Measurements from ENCODE around the gene PRKN. TPM values are rescaled to one million over a fixed set of nuclear protein-coding genes. Genes with fewer than 3 reads are reported as not detected.

Gene PRKN
- total RNA-seq, 1 experiment from 2014 or later, result not detected

GRCh38 chr6:161608771-161609170 is 1118.8 kb downstream of the PRKN start:
- no peak for DNase-seq (ENCODE audit: low read depth)

DNA sequence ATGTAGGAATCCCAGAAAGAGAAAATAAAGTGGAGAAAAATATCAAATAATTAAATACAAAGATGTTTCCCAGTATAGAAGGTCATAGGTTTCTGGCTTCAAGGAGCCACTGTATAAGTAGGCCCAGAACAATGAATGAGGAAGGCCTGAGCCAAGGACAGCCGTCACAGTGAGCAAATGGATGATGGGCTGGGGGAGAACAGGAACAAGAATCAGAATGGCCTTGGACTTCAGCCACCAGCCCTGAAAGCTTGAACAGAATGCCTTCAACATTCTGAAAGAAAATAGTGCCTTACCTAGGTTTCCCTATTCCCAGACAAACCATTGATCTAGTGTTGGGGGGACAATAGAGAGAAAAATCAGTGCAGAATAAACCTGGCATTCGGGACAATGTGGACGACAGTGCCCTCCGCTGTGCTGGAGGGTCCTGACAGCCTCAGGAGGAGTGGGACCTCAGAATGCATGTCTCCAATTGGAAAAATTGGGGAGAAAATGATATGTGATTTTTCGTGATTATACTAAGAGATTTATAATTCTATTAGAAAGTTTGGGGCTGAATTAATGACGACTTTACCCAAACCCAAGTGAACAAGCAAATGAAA is 1119.8 kb downstream of the PRKN start:
- no peak for DNase-seq (ENCODE audit: low read depth)

GRCh38 chr6:161602359-161602758 is 1125.2 kb downstream of the PRKN start:
- DNase-seq (ENCODE audit: low read depth), result no peak

GRCh38 chr6:161598896-161599295 is 1128.7 kb downstream of the PRKN start:
- no peak for DNase-seq (ENCODE audit: low read depth)

DNA sequence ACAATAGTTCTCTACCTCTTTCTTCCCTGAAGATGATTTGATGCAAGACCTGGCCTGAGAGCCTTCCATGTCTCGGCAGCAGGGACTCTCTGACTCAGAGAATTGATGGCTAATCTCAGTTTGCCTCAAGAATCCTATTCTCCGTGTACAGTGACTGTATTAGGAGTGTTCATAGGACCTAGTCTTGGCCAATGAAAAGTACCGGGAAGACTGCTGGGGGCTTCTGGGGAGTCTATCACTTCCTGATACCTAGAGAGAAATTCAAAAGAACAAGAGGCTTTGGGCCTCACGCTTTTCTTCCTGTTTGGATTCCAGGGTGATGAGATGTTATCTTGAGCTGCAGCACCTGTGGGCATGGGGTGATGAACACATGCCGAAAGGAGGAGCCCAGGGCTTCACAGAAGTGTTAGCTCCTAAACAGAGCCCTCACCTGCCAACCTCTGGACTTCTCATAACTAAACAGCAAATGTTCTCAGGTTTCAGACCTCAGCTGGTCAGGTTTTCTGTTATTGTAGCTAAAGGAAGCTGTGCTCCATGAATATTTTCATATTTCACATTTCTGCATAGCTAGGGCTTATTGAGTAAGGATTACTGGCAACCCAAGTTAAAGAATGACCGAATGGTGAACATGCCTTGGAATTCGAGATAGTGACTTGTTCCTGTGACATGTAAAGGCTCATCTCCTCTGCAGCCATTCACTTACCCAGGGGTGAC is 1130.6 kb downstream of the PRKN start:
- DNase-seq (ENCODE audit: low read depth), result no peak

GRCh38 chr6:161594412-161594811 is 1133.2 kb downstream of the PRKN start:
- no peak for DNase-seq (ENCODE audit: low read depth)

GRCh38 chr6:161590961-161591627 is 1136.5 kb downstream of the PRKN start:
- DNase-seq (ENCODE audit: low read depth), result no peak

DNA sequence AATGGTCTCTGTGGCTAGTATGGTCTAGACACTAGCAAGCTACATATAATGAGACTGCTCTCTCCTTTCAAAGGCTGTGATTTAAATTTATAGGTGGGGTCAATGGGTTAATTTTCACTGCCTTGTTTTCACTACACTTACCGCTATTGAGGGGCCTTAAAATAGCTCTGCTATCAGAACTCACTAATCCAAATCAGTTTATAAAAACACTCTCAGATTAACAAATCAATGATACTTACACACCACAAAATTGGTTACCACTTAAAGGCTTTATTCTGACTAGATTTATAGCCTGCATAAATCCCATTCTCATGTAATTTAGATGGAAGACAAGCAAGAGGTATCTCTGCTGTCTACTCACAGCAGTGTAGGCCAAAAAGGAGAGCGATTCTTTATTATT is 1140.7 kb downstream of the PRKN start:
- DNase-seq (ENCODE audit: low read depth), result no peak

- DNase-seq (ENCODE audit: low read depth), result no peak
Observed at GRCh38 chr6:161584621-161585340, 1142.8 kb downstream of the PRKN start.

GRCh38 chr6:161584051-161584450 is 1143.5 kb downstream of the PRKN start:
- peak; percentile 15 for DNase-seq (ENCODE audit: low read depth)

DNA sequence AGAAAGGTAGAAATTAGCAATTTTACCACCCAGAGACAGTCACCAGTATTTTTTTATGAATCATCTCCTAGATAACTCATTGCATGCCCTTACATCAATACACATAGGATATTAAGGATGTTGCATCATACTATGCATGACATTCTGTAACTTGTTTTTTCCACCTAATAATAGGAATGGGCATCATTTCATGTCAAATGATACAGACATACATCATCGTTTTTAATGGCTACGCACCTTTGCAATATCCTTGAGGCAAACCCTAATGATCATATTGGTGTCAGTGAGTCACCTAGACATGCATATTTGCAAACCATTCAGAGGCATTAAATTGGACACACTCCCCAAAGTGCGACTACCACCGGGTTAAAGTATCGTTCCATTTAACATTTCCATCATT is 1144.0 kb downstream of the PRKN start:
- peak; percentile 7 for DNase-seq (ENCODE audit: low read depth)

DNA sequence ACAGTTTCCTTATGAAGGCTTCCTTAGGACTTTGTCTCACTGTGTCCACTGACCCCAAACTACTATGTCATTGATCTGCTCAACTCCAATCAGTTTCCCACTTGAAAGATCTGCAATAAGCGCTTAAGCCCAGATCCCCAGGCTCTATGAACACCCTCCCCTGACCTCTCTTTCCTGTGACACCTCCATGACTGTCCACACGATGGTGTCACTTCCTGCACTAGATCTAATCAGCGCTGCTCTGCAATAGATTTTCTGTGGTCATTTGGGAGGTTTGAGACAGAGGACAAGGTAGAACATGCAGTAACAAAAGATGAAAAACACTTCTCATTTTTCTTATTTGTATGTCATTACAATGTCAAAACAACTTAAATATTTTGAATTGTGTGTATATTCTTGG is 1149.1 kb downstream of the PRKN start:
- DNase-seq (ENCODE audit: low read depth), result no peak

DNA sequence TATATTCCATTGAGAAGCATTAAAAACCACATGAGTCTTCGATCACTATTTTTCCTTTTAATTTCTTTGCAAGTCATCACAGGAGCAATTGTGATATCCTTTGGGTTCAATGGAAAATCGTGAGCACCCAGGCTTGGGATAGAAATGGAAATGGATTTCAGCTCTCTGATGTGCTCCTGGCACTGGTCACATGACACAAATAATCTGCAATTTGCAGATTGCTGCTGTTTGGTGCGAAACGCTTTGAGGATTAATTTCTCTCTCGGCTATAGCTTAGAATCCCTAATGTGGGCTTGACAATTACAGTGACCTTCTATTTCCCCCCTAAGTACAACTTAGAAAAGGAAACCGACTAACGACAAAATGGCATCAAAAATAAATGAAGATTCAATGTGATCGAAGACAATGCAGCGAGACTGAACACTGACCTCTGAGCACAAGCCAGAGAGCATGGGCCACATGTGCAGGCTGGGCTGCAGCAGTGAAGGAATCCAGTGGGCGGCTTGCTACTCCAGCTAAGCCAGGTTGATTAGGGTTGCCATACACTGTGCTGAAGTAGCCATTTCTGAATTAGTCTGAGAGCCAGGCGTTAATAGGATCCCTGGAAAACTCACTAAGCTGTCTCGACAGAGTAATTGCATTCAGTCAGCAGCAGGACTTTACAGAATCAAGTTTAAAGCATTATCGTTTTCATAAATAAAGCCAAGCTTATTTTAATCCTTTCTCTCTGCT is 1151.9 kb downstream of the PRKN start:
- no peak for DNase-seq (ENCODE audit: low read depth)

- DNase-seq (ENCODE audit: low read depth), result peak; percentile 31
Observed at GRCh38 chr6:161568885-161569456, 1158.6 kb downstream of the PRKN start.

DNA sequence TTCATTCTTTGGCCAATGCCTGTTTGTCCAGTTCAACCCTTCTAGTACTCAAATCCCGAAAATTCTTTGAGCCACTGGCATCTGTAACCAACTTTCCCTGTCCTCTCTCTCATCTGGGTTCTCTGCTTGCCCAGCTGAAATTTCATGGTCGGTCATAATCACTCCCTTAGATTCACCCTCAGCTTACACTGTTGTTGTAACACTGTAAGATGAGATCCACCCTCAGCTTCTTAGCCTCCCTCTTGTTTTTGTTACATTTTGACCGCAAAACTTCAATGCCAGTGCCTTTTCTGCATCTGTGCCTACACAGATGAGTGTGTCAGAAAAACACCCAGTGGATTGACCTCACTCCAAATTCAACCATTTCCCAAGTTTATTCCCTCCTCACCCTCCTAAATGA is 1162.6 kb downstream of the PRKN start:
- DNase-seq (ENCODE audit: low read depth), result no peak

- no peak for DNase-seq (ENCODE audit: low read depth)
Observed at GRCh38 chr6:161561908-161562307, 1165.7 kb downstream of the PRKN start.

GRCh38 chr6:161557333-161558107 is 1170.0 kb downstream of the PRKN start:
- no peak for DNase-seq (ENCODE audit: low read depth)

DNA sequence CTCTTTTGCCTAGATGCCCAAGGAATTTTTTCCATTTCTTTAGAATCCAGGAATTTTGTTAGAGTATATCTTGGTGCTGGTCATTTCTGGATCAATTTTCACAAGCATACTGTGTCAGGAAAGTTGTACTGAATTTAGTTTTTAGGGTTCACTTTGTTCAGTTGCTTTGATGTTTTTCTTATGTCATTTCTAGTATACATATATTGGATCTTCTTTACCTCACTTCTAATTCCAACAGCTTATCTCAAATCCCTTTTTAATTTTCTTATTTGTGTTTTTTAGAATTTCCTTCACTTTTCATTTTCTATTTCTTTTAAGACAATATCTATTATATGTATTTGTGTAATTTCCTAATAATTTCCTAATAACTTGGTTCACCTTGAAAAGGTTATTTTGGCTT is 1172.7 kb downstream of the PRKN start:
- DNase-seq (ENCODE audit: low read depth), result no peak

- no peak for DNase-seq (ENCODE audit: low read depth)
Observed at GRCh38 chr6:161549977-161550655, 1177.5 kb downstream of the PRKN start.

- DNase-seq (ENCODE audit: low read depth), result no peak
Observed at GRCh38 chr6:161548713-161549296, 1178.8 kb downstream of the PRKN start.
